HEK293 (cell line): ENCODE data around the gene VANGL2.

ENCODE experiments used
- EGR2 ChIP-seq: fragments of 450-650 bp; formaldehyde crosslinking; IDR thresholded peaks from 2 replicates; pipeline ENCODE4 v1.5.1; 2016; ENCODE audit warnings: low read depth, missing biosample characterization, missing genetic modification characterization
- GLIS2 ChIP-seq: fragments of 450-650 bp; formaldehyde crosslinking; IDR thresholded peaks from 2 replicates; pipeline ENCODE4 v1.5.1; 2016; ENCODE audit warnings: missing biosample characterization, missing genetic modification characterization
- HOXA7 ChIP-seq: sonication (generic); formaldehyde crosslinking; IDR thresholded peaks from 2 replicates; pipeline ENCODE4 v1.8.1; 2022; ENCODE audit warnings: missing genetic modification reagents, borderline replicate concordance
- KLF16 ChIP-seq: fragments of 450-650 bp; formaldehyde crosslinking; IDR thresholded peaks from 2 replicates; pipeline ENCODE4 v1.5.1; 2017; ENCODE audit warnings: missing biosample characterization, missing genetic modification characterization
- PRDM1 ChIP-seq: fragments of 450-650 bp; formaldehyde crosslinking; IDR thresholded peaks from 2 replicates; pipeline ENCODE4; 2016; ENCODE audit warnings: missing biosample characterization, missing genetic modification characterization
- SCRT2 ChIP-seq: fragments of 450-650 bp; formaldehyde crosslinking; IDR thresholded peaks from 2 replicates; pipeline ENCODE4 v1.5.1; 2016; ENCODE audit warnings: missing biosample characterization, missing genetic modification characterization
- ZIC2 ChIP-seq: fragments of 450-650 bp; formaldehyde crosslinking; IDR thresholded peaks from 2 replicates; pipeline ENCODE4 v1.5.1; 2016; ENCODE audit warnings: missing biosample characterization, missing genetic modification characterization
- ZNF335 ChIP-seq: fragments of 450-650 bp; formaldehyde crosslinking; conservative IDR thresholded peaks from 2 replicates; pipeline ENCODE4 v1.5.1; 2016; ENCODE audit warnings: missing biosample characterization, missing genetic modification characterization
- ZNF366 ChIP-seq: fragments of 450-650 bp; formaldehyde crosslinking; conservative IDR thresholded peaks from 2 replicates; pipeline ENCODE4 v1.5.1; 2016; ENCODE audit warnings: missing biosample characterization, missing genetic modification characterization
- ZNF37A ChIP-seq: fragments of 450-650 bp; IDR thresholded peaks from 2 replicates; pipeline ENCODE4 v1.5.1; 2018; ENCODE audit warnings: missing biosample characterization, missing genetic modification characterization
- ZNF391 ChIP-seq: fragments of 450-650 bp; formaldehyde crosslinking; IDR thresholded peaks from 2 replicates; pipeline ENCODE4 v1.5.1; 2016; ENCODE audit warnings: low read depth, missing biosample characterization, missing genetic modification characterization, borderline replicate concordance
- ZNF610 ChIP-seq: fragments of 450-650 bp; formaldehyde crosslinking; IDR thresholded peaks from 2 replicates; pipeline ENCODE4 v1.5.1; 2016; ENCODE audit warnings: missing biosample characterization, missing genetic modification characterization, borderline replicate concordance
- ZNF785 ChIP-seq: fragments of 450-650 bp; formaldehyde crosslinking; IDR thresholded peaks from 2 replicates; pipeline ENCODE4 v1.5.1; 2016; ENCODE audit warnings: missing biosample characterization, missing genetic modification characterization
- ZNF830 ChIP-seq: fragments of 450-650 bp; IDR thresholded peaks from 2 replicates; pipeline ENCODE4 v1.5.0; 2018; ENCODE audit warnings: missing biosample characterization, missing genetic modification characterization, low read depth, mild to moderate bottlenecking, moderate library complexity
- ZNF837 ChIP-seq: fragments of 450-650 bp; formaldehyde crosslinking; IDR thresholded peaks from 2 replicates; pipeline ENCODE4 v1.5.1; 2016; ENCODE audit warnings: missing biosample characterization, missing genetic modification characterization
- ZSCAN5A ChIP-seq: fragments of 450-650 bp; formaldehyde crosslinking; IDR thresholded peaks from 2 replicates; pipeline ENCODE4 v1.5.1; 2016; ENCODE audit warnings: missing biosample characterization, missing genetic modification characterization
- TF ChIP-seq, protein P1 (sequence below): fragments of 450-650 bp; formaldehyde crosslinking; IDR thresholded peaks from 2 replicates; pipeline ENCODE4 v1.5.1; 2016; ENCODE audit warnings: missing biosample characterization, missing genetic modification characterization, low read depth
- TF ChIP-seq, protein P2 (sequence below): fragments of 450-650 bp; formaldehyde crosslinking; IDR thresholded peaks from 2 replicates; pipeline ENCODE4 v1.5.1; 2016; ENCODE audit warnings: missing biosample characterization, missing genetic modification characterization
- TF ChIP-seq, protein P3 (sequence below): fragments of 450-650 bp; formaldehyde crosslinking; IDR thresholded peaks from 2 replicates; pipeline ENCODE4 v1.5.1; 2016; ENCODE audit warnings: missing biosample characterization, missing genetic modification characterization
- TF ChIP-seq, protein P4 (sequence below): fragments of 450-650 bp; formaldehyde crosslinking; IDR thresholded peaks from 2 replicates; pipeline ENCODE4 v1.5.1; 2017; ENCODE audit warnings: missing biosample characterization, missing genetic modification characterization

VANGL2 gene

GRCh38 chr1:160407839-160408801 lies 7.8 kb downstream of the VANGL2 start (continued):
- TF ChIP-seq, protein P1, sequence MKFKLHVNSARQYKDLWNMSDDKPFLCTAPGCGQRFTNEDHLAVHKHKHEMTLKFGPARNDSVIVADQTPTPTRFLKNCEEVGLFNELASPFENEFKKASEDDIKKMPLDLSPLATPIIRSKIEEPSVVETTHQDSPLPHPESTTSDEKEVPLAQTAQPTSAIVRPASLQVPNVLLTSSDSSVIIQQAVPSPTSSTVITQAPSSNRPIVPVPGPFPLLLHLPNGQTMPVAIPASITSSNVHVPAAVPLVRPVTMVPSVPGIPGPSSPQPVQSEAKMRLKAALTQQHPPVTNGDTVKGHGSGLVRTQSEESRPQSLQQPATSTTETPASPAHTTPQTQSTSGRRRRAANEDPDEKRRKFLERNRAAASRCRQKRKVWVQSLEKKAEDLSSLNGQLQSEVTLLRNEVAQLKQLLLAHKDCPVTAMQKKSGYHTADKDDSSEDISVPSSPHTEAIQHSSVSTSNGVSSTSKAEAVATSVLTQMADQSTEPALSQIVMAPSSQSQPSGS (tag by site-specific recombination): peak; percentile 31; the same call in 1 of the 2 replicates
- TF ChIP-seq ZNF335 (peak; percentile 97), ZNF785 (tag by site-specific recombination) (no peak), ZNF37A (no peak), EGR2 (tag by site-specific recombination) (peak; percentile 76), ZNF837 (tag by site-specific recombination) (no peak), GLIS2 (tag by site-specific recombination) (peak; percentile 25), ZNF366 (tag by site-specific recombination) (0 out of 2 replicates have a peak, but pooled peaks have one; percentile 6), ZNF610 (tag by site-specific recombination) (no peak), ZIC2 (tag by site-specific recombination) (no peak), ZNF391 (tag by site-specific recombination) (no peak), PRDM1 (tag by site-specific recombination) (no peak), KLF16 (tag by site-specific recombination) (peak; percentile 76), ZNF830 (no peak), HOXA7 (CRISPR knock-in tag) (no peak), SCRT2 (tag by site-specific recombination) (0 out of 2 replicates have a peak, but pooled peaks have one; percentile 17), ZSCAN5A (tag by site-specific recombination) (no peak)
- TF ChIP-seq, protein P2, sequence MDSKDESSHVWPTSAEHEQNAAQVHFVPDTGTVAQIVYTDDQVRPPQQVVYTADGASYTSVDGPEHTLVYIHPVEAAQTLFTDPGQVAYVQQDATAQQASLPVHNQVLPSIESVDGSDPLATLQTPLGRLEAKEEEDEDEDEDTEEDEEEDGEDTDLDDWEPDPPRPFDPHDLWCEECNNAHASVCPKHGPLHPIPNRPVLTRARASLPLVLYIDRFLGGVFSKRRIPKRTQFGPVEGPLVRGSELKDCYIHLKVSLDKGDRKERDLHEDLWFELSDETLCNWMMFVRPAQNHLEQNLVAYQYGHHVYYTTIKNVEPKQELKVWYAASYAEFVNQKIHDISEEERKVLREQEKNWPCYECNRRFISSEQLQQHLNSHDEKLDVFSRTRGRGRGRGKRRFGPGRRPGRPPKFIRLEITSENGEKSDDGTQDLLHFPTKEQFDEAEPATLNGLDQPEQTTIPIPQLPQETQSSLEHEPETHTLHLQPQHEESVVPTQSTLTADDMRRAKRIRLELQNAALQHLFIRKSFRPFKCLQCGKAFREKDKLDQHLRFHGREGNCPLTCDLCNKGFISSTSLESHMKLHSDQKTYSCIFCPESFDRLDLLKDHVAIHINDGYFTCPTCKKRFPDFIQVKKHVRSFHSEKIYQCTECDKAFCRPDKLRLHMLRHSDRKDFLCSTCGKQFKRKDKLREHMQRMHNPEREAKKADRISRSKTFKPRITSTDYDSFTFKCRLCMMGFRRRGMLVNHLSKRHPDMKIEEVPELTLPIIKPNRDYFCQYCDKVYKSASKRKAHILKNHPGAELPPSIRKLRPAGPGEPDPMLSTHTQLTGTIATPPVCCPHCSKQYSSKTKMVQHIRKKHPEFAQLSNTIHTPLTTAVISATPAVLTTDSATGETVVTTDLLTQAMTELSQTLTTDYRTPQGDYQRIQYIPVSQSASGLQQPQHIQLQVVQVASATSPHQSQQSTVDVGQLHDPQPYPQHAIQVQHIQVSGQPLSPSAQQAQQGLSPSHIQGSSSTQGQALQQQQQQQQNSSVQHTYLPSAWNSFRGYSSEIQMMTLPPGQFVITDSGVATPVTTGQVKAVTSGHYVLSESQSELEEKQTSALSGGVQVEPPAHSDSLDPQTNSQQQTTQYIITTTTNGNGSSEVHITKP (tag by site-specific recombination): peak; percentile 62
- TF ChIP-seq, protein P3, sequence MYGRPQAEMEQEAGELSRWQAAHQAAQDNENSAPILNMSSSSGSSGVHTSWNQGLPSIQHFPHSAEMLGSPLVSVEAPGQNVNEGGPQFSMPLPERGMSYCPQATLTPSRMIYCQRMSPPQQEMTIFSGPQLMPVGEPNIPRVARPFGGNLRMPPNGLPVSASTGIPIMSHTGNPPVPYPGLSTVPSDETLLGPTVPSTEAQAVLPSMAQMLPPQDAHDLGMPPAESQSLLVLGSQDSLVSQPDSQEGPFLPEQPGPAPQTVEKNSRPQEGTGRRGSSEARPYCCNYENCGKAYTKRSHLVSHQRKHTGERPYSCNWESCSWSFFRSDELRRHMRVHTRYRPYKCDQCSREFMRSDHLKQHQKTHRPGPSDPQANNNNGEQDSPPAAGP (tag by site-specific recombination): peak; percentile 85
- TF ChIP-seq, protein P4, sequence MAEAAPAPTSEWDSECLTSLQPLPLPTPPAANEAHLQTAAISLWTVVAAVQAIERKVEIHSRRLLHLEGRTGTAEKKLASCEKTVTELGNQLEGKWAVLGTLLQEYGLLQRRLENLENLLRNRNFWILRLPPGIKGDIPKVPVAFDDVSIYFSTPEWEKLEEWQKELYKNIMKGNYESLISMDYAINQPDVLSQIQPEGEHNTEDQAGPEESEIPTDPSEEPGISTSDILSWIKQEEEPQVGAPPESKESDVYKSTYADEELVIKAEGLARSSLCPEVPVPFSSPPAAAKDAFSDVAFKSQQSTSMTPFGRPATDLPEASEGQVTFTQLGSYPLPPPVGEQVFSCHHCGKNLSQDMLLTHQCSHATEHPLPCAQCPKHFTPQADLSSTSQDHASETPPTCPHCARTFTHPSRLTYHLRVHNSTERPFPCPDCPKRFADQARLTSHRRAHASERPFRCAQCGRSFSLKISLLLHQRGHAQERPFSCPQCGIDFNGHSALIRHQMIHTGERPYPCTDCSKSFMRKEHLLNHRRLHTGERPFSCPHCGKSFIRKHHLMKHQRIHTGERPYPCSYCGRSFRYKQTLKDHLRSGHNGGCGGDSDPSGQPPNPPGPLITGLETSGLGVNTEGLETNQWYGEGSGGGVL (tag by site-specific recombination): peak; percentile 67
